Activated T-cell treated with anti-CD3 and anti-CD28 coated beads, Interleukin-2, amount 50 U/mL, for 4 hours (primary cell): ENCODE measurements around the gene F7. TPM values are rescaled to one million over a fixed set of nuclear protein-coding genes. Genes with fewer than 3 reads are reported as not detected.
"Not testable (repeated sequence)": the region's sequence is repeated elsewhere in the genome, so short reads cannot be mapped to it uniquely, and the experiment has no call there.

ENCODE experiments used
- ATAC-seq, 2 donors: fragments of 200-7000 bp; cut with Tn5 transposase; one replicate each; pipeline ENCODE4 v1.10.0; 2021
- DNase-seq: peaks from one replicate; pipeline ENCODE4 v3.0.0-alpha.2; 2020
- H3K27me3 Mint-ChIP-seq: one replicate; pipeline ENCODE4 v1.8.0; 2021; ENCODE audit warnings: low read depth, mixed read lengths
- H3K36me3 Mint-ChIP-seq: one replicate; pipeline ENCODE4 v1.8.0; 2022; ENCODE audit warnings: mixed read lengths; ENCODE audit not compliant: insufficient read depth
- H3K4me1 Mint-ChIP-seq: one replicate; pipeline ENCODE4 v1.8.0; 2021; ENCODE audit warnings: low read depth, mixed read lengths
- H3K4me3 Mint-ChIP-seq: one replicate; pipeline ENCODE4 v1.8.0; 2021; ENCODE audit warnings: mild to moderate bottlenecking, moderate library complexity, mixed read lengths
- H3K9me3 Mint-ChIP-seq: one replicate; pipeline ENCODE4 v1.8.0; 2021; ENCODE audit warnings: mixed read lengths
- total RNA-seq, 3 donors: library from RNA; stranded (reverse); gene quantifications; one replicate each; pipeline ENCODE4 v1.2.1, GENCODE V29; 2021

F7 gene
- total RNA-seq, 3 donors from 2014 or later, result 0.14 to 0.42 (median 0.38) TPM

DNA sequence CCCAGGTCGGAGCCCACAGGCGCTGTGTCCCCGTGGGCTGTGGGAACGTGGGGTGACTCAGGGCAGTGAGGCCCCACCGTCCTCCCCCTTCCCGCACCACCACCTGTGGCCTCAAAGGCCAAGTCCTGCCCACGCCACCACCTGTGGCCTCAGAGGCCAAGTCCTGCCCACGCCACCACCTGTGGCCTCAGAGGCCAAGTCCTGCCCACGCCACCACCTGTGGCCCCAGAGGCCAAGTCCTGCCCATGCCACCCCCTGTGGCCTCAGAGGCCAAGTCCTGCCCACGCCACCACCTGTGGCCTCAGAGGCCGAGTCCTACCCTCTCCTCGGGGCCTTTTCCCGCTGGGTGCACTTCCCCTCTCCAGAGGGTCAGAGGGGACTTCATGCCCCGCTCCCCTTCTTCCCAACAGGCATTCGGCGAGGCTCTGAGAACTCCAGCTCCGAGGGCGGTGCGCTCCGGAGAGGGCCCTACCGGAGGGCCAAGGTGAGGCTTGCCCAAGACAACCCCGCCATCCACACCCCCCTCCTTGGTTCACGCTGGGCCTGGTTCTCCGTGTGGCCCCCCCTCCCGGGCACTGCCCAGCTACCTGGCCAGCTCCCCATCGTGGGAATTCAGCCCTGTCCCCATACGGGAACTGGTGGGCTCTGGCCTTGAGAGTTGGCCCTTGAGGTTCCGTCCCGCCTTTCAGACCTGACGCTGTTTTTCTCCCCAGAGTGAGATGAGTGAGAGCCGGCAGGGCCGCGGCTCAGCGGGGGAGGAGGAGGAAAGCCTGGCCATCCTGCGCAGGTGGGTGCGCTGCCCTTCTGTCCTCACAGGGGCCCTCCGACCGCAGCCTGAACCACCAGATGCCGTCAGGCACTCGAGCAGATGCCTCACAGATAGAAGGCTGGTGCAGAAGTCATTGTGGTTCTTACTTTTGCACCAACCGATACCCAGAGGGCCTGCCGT is 27.4 kb upstream of the F7 start:
- no peaks in the 10 kb centered on the region for H3K9me3 Mint-ChIP-seq
- no peaks in the 10 kb centered on the region for H3K4me1 Mint-ChIP-seq
- no peak overlapping the region for H3K4me3 Mint-ChIP-seq
- H3K27me3 Mint-ChIP-seq, result no peaks in the 10 kb centered on the region
- peaks cover 9% of the 10 kb centered on the region for H3K36me3 Mint-ChIP-seq
- DNase-seq (no peak), ATAC-seq (no peak)

GRCh38 chr13:113078902-113079780 is 26.4 kb upstream of the F7 start:
- Mint-ChIP-seq H3K36me3 (peaks cover 7% of the 10 kb centered on the region), H3K9me3 (no peaks in the 10 kb centered on the region), H3K4me3 (no peak overlapping the region), H3K27me3 (no peaks in the 10 kb centered on the region), H3K4me1 (no peaks in the 10 kb centered on the region)
- no peak for DNase-seq
- ATAC-seq, result no peak

- not testable (repeated sequence) for DNase-seq, H3K4me1 Mint-ChIP-seq, H3K27me3 Mint-ChIP-seq, ATAC-seq, H3K4me3 Mint-ChIP-seq, H3K36me3 Mint-ChIP-seq, H3K9me3 Mint-ChIP-seq
Measured at GRCh38 chr13:113079781-113080080, 25.9 kb upstream of the F7 start.

DNA sequence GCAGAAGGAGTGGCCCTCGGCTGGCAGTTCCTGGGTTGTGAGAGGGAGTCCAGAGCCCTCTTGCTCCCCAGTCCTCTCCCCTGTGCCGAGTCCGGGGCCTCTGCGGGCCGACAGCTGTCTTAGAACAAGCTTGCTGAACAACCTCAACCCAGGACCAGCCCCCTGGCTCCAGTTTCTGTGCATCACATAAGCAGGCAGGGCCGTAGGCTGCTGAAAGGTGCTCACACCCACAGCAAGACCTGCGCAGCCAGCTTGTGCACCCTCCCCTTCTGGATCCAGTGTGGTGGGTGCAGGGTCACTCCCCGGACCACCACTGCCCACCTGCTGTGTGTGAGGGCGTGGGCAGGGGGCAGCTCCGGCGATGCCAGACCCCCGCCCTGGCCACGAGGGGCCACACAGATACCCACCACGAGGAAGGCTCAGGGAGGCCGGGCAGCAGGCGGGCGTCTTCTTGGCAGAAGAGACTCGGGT is 25.2 kb upstream of the F7 start:
- no peaks in the 10 kb centered on the region for H3K9me3 Mint-ChIP-seq
- no peaks in the 10 kb centered on the region for H3K27me3 Mint-ChIP-seq
- peaks cover 7% of the 10 kb centered on the region for H3K36me3 Mint-ChIP-seq
- no peak for ATAC-seq
- no peak overlapping the region for H3K4me3 Mint-ChIP-seq
- no peaks in the 10 kb centered on the region for H3K4me1 Mint-ChIP-seq
- no peak for DNase-seq

GRCh38 chr13:113080901-113081521 is 24.6 kb upstream of the F7 start:
- DNase-seq (no peak), ATAC-seq (no peak)
- Mint-ChIP-seq H3K36me3 (peaks cover 2% of the 10 kb centered on the region), H3K27me3 (no peaks in the 10 kb centered on the region), H3K4me1 (no peaks in the 10 kb centered on the region), H3K4me3 (no peak overlapping the region), H3K9me3 (no peaks in the 10 kb centered on the region)

DNA sequence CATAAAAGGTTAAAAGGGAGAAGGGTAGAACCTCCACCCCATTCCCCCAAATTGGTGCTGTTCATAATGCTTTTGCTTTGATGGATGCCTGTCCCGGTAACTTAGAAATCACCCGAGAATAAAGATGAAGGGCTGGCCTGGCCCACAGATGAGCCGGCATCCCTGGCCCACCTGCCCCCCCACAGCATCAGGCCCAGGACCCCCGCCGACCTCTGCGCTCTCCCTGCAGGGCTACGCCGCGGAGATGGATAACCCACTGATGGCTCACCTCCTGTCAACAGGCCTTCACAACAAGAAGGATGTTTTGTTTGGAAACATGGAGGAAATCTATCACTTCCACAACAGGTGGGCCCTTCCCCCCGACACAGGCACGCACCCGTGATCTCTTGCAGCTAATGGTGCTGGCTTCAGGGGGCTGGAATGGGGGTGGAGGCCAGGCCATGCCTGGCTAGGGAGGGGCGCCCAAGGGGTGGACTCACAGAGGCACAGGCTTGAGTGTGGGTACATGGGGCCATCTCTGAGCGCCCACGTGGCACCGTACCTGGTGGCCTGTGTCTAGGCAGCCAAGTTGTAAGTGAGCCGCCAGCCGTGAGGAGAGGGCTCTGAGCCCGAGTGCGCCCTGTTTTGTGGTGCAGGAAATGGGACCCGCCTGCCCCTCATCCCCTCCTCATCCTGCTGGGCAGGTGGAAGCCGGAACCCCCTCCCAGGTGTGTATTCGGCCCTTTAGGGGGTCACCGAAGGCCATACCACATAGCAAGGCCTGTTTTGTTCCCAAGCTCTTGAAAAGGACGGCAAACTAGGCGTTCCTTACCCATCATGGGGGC is 23.2 kb upstream of the F7 start:
- Mint-ChIP-seq H3K36me3 (peaks cover 2% of the 10 kb centered on the region), H3K27me3 (no peaks in the 10 kb centered on the region), H3K4me1 (no peaks in the 10 kb centered on the region), H3K9me3 (no peaks in the 10 kb centered on the region), H3K4me3 (no peak overlapping the region)
- no peak for ATAC-seq
- DNase-seq, result no peak

DNA sequence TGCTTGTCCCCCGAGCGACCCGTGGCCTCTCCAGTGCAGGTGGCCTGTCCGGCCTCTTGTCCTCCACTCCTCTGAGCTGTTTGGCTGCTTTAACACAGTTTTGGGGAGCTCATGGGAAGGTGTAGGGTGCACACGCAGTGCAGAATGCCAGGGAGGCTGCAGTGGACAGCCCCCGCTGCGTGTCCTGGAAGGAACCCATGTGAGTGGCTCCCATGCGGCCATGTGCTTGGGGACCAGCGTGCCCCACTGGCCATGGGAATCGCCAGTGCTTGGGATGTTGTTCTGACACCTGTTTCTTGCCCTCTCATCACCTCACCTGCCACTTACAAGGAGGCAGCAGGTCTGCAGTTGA is 22.6 kb upstream of the F7 start:
- Mint-ChIP-seq H3K4me1 (no peaks in the 10 kb centered on the region), H3K4me3 (no peak overlapping the region), H3K27me3 (no peaks in the 10 kb centered on the region), H3K36me3 (peaks cover 2% of the 10 kb centered on the region), H3K9me3 (no peaks in the 10 kb centered on the region)
- no peak for DNase-seq
- ATAC-seq, result no peak

DNA sequence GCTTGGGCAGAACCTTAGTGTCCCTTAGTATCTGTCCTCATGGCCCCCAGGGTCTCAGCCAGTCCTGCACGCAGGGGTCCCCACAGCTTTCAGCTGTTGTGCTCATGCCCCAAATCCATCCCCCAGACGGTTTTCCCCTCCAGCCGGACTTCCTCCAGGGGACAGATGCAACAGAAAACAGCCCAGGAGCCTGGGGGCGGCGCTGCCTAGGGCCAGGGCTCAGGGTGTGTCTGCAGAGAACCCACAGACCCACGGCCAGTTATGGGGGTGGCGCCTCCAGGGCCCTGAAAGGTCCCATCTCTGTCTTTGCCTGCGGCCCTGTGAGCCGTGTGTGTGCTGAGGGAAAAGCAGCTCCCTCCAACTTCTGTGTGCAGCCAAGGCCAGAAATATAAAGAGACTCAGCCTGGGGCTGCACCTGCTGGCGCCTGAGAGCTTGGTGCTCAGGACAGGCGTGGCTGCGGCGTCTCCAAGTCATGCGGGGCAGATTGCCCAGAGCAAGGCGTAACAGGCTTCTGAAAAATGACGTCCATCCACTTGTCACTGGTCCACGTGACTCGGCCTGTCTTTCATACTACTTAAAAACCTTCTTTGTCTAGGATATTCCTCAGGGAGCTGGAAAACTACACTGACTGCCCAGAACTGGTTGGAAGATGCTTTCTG is 22.1 kb upstream of the F7 start:
- no peaks in the 10 kb centered on the region for H3K4me1 Mint-ChIP-seq

GRCh38 chr13:113084094-113084942 is 21.3 kb upstream of the F7 start:
- peaks cover 3% of the 10 kb centered on the region for H3K36me3 Mint-ChIP-seq
- no peak overlapping the region for H3K4me3 Mint-ChIP-seq
- ATAC-seq, result no peak
- H3K4me1 Mint-ChIP-seq, result no peaks in the 10 kb centered on the region
- DNase-seq, result no peak
- no peaks in the 10 kb centered on the region for H3K9me3 Mint-ChIP-seq
- H3K27me3 Mint-ChIP-seq, result no peaks in the 10 kb centered on the region

More for the DNA sequence above, 22.1 kb upstream of the F7 start:
- Mint-ChIP-seq H3K4me3 (no peak overlapping the region), H3K36me3 (peaks cover 1% of the 10 kb centered on the region), H3K9me3 (no peaks in the 10 kb centered on the region), H3K27me3 (no peaks in the 10 kb centered on the region)
- ATAC-seq (no peak), DNase-seq (no peak)

GRCh38 chr13:113084943-113085540 is 20.5 kb upstream of the F7 start:
- no peak overlapping the region for H3K4me3 Mint-ChIP-seq
- no peaks in the 10 kb centered on the region for H3K9me3 Mint-ChIP-seq
- ATAC-seq (no peak), DNase-seq (no peak)
- peaks cover 3% of the 10 kb centered on the region for H3K36me3 Mint-ChIP-seq
- H3K27me3 Mint-ChIP-seq, result no peaks in the 10 kb centered on the region
- no peaks in the 10 kb centered on the region for H3K4me1 Mint-ChIP-seq

- H3K4me1 Mint-ChIP-seq, result no peaks in the 10 kb centered on the region
- DNase-seq, result no peak
Measured at GRCh38 chr13:113086031-113086750, 19.4 kb upstream of the F7 start.

More at GRCh38 chr13:113086031-113086750, 19.4 kb upstream of the F7 start:
- Mint-ChIP-seq H3K27me3 (no peaks in the 10 kb centered on the region), H3K4me3 (no peak overlapping the region), H3K9me3 (no peaks in the 10 kb centered on the region), H3K36me3 (peaks cover 5% of the 10 kb centered on the region)
- no peak for ATAC-seq
